IMR-90 (cell line): ENCODE measurements around the gene UBA1.

Source experiments
- BHLHE40 ChIP-seq: fragments of 150-350 bp; IDR thresholded peaks from 2 replicates; pipeline ENCODE4 v1.6.1; 2016; ENCODE audit warnings: mild to moderate bottlenecking, low read depth, low read length
- CEBPB ChIP-seq: IDR thresholded peaks from 2 replicates; pipeline ENCODE4 v1.6.1; 2012; ENCODE audit warnings: low read depth, low read length, improper control_type of control experiment
- CHD1 ChIP-seq: IDR thresholded peaks from 2 replicates; pipeline ENCODE4 v1.6.1; 2012; ENCODE audit warnings: low read depth, low read length, improper control_type of control experiment
- CTCF ChIP-seq: conservative IDR thresholded peaks from 2 replicates; pipeline ENCODE4 v1.5.1; 2012; ENCODE audit warnings: mild to moderate bottlenecking, low read depth, low read length, improper control_type of control experiment
- ELK1 ChIP-seq: fragments of 150-350 bp; IDR thresholded peaks from 2 replicates; pipeline ENCODE4 v1.6.1; 2016; ENCODE audit warnings: low read depth, mild to moderate bottlenecking, low read length, moderate library complexity, borderline replicate concordance
- FOS ChIP-seq: fragments of 150-350 bp; IDR thresholded peaks from 2 replicates; pipeline ENCODE4 v1.6.1; 2016; ENCODE audit warnings: low read depth, low read length
- MAFK ChIP-seq: IDR thresholded peaks from 2 replicates; pipeline ENCODE4 v1.6.1; 2012; ENCODE audit warnings: low read depth, low read length, improper control_type of control experiment
- MAZ ChIP-seq: IDR thresholded peaks from 2 replicates; pipeline ENCODE4 v1.6.1; 2012; ENCODE audit warnings: low read depth, mild to moderate bottlenecking, low read length, improper control_type of control experiment, moderate library complexity, borderline replicate concordance
- MXI1 ChIP-seq: IDR thresholded peaks from 2 replicates; pipeline ENCODE4 v1.6.1; 2012; ENCODE audit warnings: low read depth, mild to moderate bottlenecking, low read length, moderate library complexity, borderline replicate concordance
- NFE2L2 ChIP-seq: fragments of 150-350 bp; IDR thresholded peaks from 2 replicates; pipeline ENCODE4 v1.6.1; 2016; ENCODE audit warnings: low read depth, mild to moderate bottlenecking, low read length
- POLR2A ChIP-seq: IDR thresholded peaks from 2 replicates; pipeline ENCODE4 v1.6.1; 2012; ENCODE audit warnings: mild to moderate bottlenecking, low read depth, low read length
- RAD21 ChIP-seq: IDR thresholded peaks from 2 replicates; pipeline ENCODE4 v1.6.1; 2012; ENCODE audit warnings: low read length, improper control_type of control experiment
- RCOR1 ChIP-seq: IDR thresholded peaks from 2 replicates; pipeline ENCODE4 v1.6.1; 2012; ENCODE audit warnings: mild to moderate bottlenecking, low read length, improper control_type of control experiment; ENCODE audit not compliant: insufficient replicate concordance
- RFX5 ChIP-seq: IDR thresholded peaks from 2 replicates; pipeline ENCODE4 v1.8.0; 2012; ENCODE audit warnings: low read depth, mild to moderate bottlenecking, low read length, moderate library complexity

GRCh38 chrX:47204970-47205369 lies 11.3 kb downstream of the UBA1 start:
- TF ChIP-seq CTCF (no peak), MAFK (no peak), POLR2A (no peak), RCOR1 (no peak), MXI1 (no peak), RAD21 (no peak), NFE2L2 (no peak), MAZ (no peak), RFX5 (no peak), CHD1 (no peak), BHLHE40 (no peak), FOS (no peak), CEBPB (no peak), ELK1 (no peak)
